GM18507 (cell line): Measurements from ENCODE around the gene LHFPL4.
"Not testable (repeated sequence)": the region's sequence is repeated elsewhere in the genome, so short reads cannot be mapped to it uniquely, and the experiment has no call there.

Source experiments
- DNase-seq: peaks from one replicate; pipeline ENCODE4 v3.0.0; 2011; ENCODE audit warnings: low read depth; ENCODE audit not compliant: insufficient read length; ENCODE audit errors: extremely low spot score
- FAIRE-seq: peaks from 2 replicates; lab custom pipeline; 2011; peaks lifted over from hg19 to GRCh38; lab: Jason Lieb, UNC

LHFPL4 gene

DNA sequence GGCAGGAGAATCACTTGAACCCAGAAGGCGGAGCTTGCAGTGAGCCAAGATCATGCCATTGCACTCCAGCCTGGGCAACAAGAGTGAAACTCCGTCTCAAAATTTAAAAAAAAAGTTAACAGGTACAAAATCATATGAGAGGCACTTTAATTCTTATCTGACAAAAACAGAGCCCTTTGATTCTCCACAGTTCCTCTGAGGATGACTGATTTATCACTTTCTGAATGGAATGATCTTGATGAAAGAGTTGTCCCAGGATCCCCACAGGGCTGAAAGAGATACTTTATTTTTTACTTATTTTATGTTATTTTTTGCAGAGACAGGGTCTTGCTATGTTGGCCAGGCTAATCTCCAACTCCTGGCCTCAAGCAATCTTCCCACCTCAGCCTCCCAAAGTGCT is 4.0 kb downstream of the LHFPL4 start:
- no peak for DNase-seq
- FAIRE-seq: no peak

- FAIRE-seq (no peak), DNase-seq (no peak)
Observed at GRCh38 chr3:9548991-9549390, 4.6 kb downstream of the LHFPL4 start.

- no peak for DNase-seq
- FAIRE-seq: no peak
Observed at GRCh38 chr3:9542182-9542581, 11.4 kb downstream of the LHFPL4 start.

GRCh38 chr3:9536212-9536611 is 17.4 kb downstream of the LHFPL4 start:
- no peak for FAIRE-seq
- no peak for DNase-seq

DNA sequence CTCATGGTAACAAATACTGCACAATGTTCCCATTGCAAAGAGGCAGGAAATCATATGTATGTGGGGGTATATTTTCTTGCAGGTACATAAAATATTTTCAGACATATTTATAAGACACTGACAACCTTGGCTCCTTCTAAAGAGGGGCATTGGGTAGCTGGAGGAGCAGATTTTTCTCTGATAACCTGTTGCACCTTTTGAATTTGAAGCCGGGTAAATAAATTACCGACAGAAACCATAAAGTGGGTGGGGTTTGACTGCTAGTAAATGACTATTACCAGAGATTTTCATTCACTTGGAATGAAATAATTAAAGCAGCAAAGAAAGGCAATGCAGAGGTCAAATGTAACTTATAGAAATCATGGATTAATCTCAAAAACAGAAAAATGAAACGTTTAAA is 19.2 kb downstream of the LHFPL4 start:
- FAIRE-seq: no peak
- DNase-seq: no peak

GRCh38 chr3:9525078-9525477 is 28.5 kb downstream of the LHFPL4 start:
- DNase-seq (no peak), FAIRE-seq (no peak)

GRCh38 chr3:9514956-9515355 is 38.7 kb downstream of the LHFPL4 start:
- no peak for DNase-seq
- FAIRE-seq: no peak

GRCh38 chr3:9514306-9514705 is 39.3 kb downstream of the LHFPL4 start:
- FAIRE-seq: no peak
- DNase-seq: no peak

GRCh38 chr3:9512456-9513045 is 41.1 kb downstream of the LHFPL4 start:
- no peak for FAIRE-seq
- no peak for DNase-seq

DNA sequence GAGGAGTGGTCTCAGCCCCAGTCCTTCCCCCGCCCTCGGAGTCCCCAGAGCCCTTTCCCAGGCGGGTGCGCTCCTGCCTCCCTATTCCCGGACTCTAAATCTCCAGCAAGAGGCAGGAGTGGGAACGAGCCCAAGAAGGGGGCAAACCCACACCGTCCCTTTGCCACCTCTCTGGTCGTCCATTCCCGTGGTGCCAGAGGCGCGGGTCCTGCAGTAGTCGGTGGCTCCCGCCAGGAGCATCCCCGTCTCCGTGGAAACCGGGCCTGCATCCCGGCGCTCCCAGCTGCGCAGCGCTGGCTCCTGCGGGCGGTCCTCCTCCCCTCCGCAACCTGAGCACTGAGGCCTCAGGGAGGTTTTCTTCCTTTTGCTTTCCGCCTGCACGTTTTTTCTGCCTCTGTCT is 44.8 kb downstream of the LHFPL4 start:
- no peak for DNase-seq
- FAIRE-seq: no peak

- no peak for FAIRE-seq
- DNase-seq: no peak
Observed at GRCh38 chr3:9507586-9508578, 45.7 kb downstream of the LHFPL4 start.

DNA sequence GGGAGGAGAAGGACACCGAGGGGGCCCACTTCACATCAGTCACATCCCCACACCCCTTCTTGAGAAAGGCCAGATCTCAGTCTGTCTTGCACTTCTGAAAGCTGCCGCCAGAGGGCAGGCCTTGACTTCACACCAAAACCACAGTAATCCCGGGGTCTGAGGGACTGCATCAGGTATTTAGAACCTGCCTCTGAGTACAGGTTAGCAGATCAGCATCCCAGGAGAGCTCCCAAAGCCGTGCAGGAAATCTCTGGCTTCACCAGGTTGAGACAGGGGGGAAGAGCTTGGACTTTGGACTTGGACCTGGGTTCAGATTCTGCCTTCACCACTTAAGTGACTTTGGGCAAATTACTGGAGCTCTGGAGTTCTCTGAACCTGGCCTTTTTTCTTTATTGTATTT is 50.3 kb downstream of the LHFPL4 start:
- FAIRE-seq: peak; percentile 90
- peak; percentile 42 for DNase-seq

GRCh38 chr3:9501226-9501625 is 52.4 kb downstream of the LHFPL4 start:
- no peak for DNase-seq

GRCh38 chr3:9500108-9501050 is 53.2 kb downstream of the LHFPL4 start:
- DNase-seq (peak; percentile 55), FAIRE-seq (peak; percentile 38)

More at GRCh38 chr3:9501226-9501625, 52.4 kb downstream of the LHFPL4 start:
- no peak for FAIRE-seq

GRCh38 chr3:9499455-9500107 is 54.0 kb downstream of the LHFPL4 start:
- no peak for FAIRE-seq
- no peak for DNase-seq

DNA sequence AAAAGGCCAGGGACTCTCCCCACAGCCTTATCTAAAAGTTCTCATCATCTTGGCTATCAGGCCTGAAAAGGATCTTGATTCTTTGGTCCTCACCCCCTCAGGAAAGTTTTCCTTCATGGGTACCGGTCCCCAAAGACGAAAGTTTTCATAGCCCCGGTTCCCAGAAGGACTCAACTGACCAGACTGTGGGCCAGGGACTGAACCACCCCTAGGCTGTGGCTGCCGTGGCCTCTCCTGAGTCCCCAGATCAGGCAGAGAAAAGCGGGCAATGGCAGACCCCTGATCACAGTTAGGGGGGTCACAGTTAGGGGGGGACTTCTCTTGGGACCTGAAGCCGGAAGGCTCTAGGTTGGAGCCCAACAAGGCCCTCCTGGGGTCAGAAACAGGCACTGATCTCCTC is 54.8 kb downstream of the LHFPL4 start:
- FAIRE-seq (no peak), DNase-seq (no peak)

DNA sequence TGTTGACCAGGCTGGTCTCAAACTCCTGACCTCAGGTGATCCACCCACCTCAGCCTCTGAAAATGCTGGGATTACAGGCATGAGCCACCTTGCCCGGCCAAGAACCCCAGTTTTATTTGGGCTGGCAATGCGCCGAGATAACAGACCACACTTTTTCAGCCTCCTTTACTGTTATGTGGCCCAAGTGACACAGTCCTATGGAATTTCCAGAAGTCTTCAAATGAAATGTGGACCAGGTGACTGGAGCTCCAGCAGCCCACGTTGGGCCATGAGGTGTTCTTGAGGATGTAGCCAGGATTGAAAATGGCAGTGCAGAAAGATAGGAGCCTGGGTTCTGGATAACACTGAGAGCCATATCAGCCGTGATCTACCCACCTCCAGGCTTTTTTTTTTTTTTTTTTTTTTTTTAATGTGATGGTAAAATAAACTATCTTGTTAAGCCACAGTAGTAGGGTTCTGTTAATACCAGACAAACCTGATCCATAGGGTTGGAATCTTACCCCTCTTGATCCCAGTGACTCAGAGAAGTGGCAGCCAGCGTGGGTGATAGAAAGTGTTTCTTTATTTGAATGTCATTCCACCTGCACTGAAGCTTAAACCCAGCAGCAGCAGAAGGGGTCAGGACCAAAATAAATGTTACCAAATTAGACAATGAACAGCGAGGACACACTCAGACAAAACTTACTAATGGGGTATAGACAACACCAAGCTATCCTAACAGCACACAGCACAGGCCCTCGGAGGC is 55.6 kb downstream of the LHFPL4 start:
- DNase-seq: no peak

DNA sequence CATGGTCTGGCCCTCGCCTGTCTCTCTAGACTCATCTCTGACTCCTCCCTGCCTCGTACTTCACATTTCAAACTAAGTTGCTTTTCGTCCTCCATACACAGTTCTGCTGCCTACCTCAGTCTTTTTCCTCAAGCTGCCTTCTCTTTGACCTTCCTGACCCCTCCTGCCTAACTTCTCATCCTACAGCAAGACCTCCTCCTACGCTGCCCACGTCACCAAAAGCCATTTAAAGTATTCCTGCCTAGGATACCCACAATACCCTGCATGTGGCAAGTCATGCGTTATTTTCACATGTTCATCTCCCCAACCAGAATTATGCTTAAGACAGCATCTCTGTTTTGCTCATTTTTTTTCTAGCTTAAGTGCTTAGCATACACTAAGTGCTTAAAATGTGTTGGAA is 56.7 kb downstream of the LHFPL4 start:
- FAIRE-seq: no peak
- DNase-seq: no peak

More for the DNA sequence above, 55.6 kb downstream of the LHFPL4 start:
- no peak for FAIRE-seq

- DNase-seq, FAIRE-seq: not testable (repeated sequence)
Observed at GRCh38 chr3:9494036-9494435, 59.6 kb downstream of the LHFPL4 start.
